IMR-90 (cell line): Measurements from ENCODE around the gene ZNF445. TPM values are rescaled to one million over a fixed set of nuclear protein-coding genes. Genes with fewer than 3 reads are reported as not detected.

Experiments
- ATAC-seq: fragments of 200-7000 bp; cut with Tn5 transposase; 2 replicates; pipeline ENCODE4 v1.9.1; 2020; ENCODE audit warnings: low read depth, mild to moderate bottlenecking, moderate library complexity
- BruUV-seq: library from RNA; stranded (reverse); fragments of 400-500 nt; replicated peaks from 2 replicates; lab custom pipeline; 2021; lab: Mats Ljungman, UMichigan
- CTCF ChIA-PET: fragments of 300-600 bp; formaldehyde crosslinking; extraction: SDS; loops from one replicate; lab custom pipeline; 2021; ENCODE audit warnings: antibody characterized with exemption; lab: Yijun Ruan, JAX
- POLR2A ChIA-PET: fragments of 300-600 bp; sonication (Branson Sonifier 250); formaldehyde crosslinking; loops from one replicate; lab custom pipeline; 2022; ENCODE audit warnings: antibody characterized with exemption; ENCODE audit not compliant: unreplicated experiment; lab: Charles Lee
- DNase-seq: peaks from one replicate; pipeline ENCODE4 v3.0.0; 2013
- H2AFZ ChIP-seq: replicated peaks from 2 replicates; pipeline ENCODE3; 2013; ENCODE audit warnings: low read length, mild to moderate bottlenecking; ENCODE audit not compliant: poor library complexity
- H2AK5ac ChIP-seq: 2 replicates; pipeline ENCODE4 v1.6.1; 2013; ENCODE audit warnings: low read depth, low read length, inconsistent platforms
- H2AK9ac ChIP-seq: replicated peaks from 2 replicates; pipeline ENCODE3; 2013; ENCODE audit warnings: mild to moderate bottlenecking, low read depth, low read length, moderate library complexity; ENCODE audit not compliant: poor library complexity
- H2BK120ac ChIP-seq: 2 replicates; pipeline ENCODE4 v1.6.1; 2013; ENCODE audit warnings: low read depth, low read length, inconsistent platforms
- H2BK15ac ChIP-seq: 3 replicates; pipeline ENCODE4 v1.6.1; 2013; ENCODE audit warnings: low read depth, low read length, inconsistent platforms
- H2BK20ac ChIP-seq: 2 replicates; pipeline ENCODE4 v1.6.1; 2013; ENCODE audit warnings: low read depth, mild to moderate bottlenecking, inconsistent platforms, low read length, moderate library complexity
- H2BK5ac ChIP-seq: 2 replicates; pipeline ENCODE4 v1.6.1; 2013; ENCODE audit warnings: mild to moderate bottlenecking, low read depth, low read length, inconsistent platforms; ENCODE audit not compliant: poor library complexity, severe bottlenecking
- H3K14ac ChIP-seq: replicated peaks from 2 replicates; pipeline ENCODE4 v1.6.1; 2013; ENCODE audit warnings: low read depth, low read length, inconsistent platforms
- H3K18ac ChIP-seq: 2 replicates; pipeline ENCODE4 v1.6.1; 2013; ENCODE audit warnings: low read depth, low read length, control low read depth
- H3K23ac ChIP-seq: 2 replicates; pipeline ENCODE4 v1.6.1; 2013; ENCODE audit warnings: low read depth, low read length, inconsistent platforms
- H3K27ac ChIP-seq: 2 replicates; pipeline ENCODE4 v1.5.1; 2013; ENCODE audit warnings: mild to moderate bottlenecking, control low read depth, low read length; ENCODE audit not compliant: insufficient read depth
- H3K27me3 ChIP-seq: 2 replicates; pipeline ENCODE4 v1.6.1; 2013; ENCODE audit warnings: low read length; ENCODE audit not compliant: control insufficient read depth, insufficient read depth
- H3K36me3 ChIP-seq: 2 replicates; pipeline ENCODE4 v1.6.1; 2013; ENCODE audit warnings: low read length, mixed read lengths; ENCODE audit not compliant: control insufficient read depth, insufficient read depth
- H3K4ac ChIP-seq: 2 replicates; pipeline ENCODE4 v1.6.1; 2013; ENCODE audit warnings: low read depth, low read length, inconsistent platforms
- H3K4me1 ChIP-seq: 2 replicates; pipeline ENCODE4 v1.6.1; 2013; ENCODE audit warnings: low read length, mixed read lengths; ENCODE audit not compliant: control insufficient read depth, insufficient read depth
- H3K4me2 ChIP-seq: 2 replicates; pipeline ENCODE4 v1.6.1; 2013; ENCODE audit warnings: low read depth, mild to moderate bottlenecking, control low read depth, low read length, moderate library complexity
- H3K4me3 ChIP-seq: 2 replicates; pipeline ENCODE4 v1.5.1; 2013; ENCODE audit warnings: low read depth, mild to moderate bottlenecking, control low read depth, low read length, moderate library complexity; ENCODE audit not compliant: insufficient read depth
- H3K56ac ChIP-seq: 2 replicates; pipeline ENCODE4 v1.6.1; 2013; ENCODE audit warnings: low read length, inconsistent platforms; ENCODE audit not compliant: insufficient read depth; ENCODE audit errors: extremely low read depth
- H3K79me1 ChIP-seq, 2 experiments: 2 replicates each; pipeline ENCODE4 v1.6.1; 2013; ENCODE audit warnings: low read length in 2 of 2, inconsistent platforms in 1 of 2, low read depth in 1 of 2
- H3K9ac ChIP-seq: 2 replicates; pipeline ENCODE4 v1.6.1; 2013; ENCODE audit warnings: low read depth, low read length, control low read depth
- H3K9me1 ChIP-seq: 2 replicates; pipeline ENCODE4 v1.6.1; 2013; ENCODE audit warnings: low read length, inconsistent platforms; ENCODE audit not compliant: insufficient read depth
- H3K9me3 ChIP-seq: 2 replicates; pipeline ENCODE4 v1.6.1; 2013; ENCODE audit warnings: low read length; ENCODE audit not compliant: control insufficient read depth, insufficient read depth
- H4K20me1 ChIP-seq: 2 replicates; pipeline ENCODE4 v1.6.1; 2013; ENCODE audit warnings: low read length, inconsistent platforms; ENCODE audit not compliant: insufficient read depth
- H4K5ac ChIP-seq: 2 replicates; pipeline ENCODE4 v1.6.1; 2013; ENCODE audit warnings: mild to moderate bottlenecking, low read depth, low read length, control low read depth
- H4K8ac ChIP-seq, 2 experiments: 2 replicates each; pipeline ENCODE4 v1.6.1; 2013; ENCODE audit warnings: low read depth in 2 of 2, low read length in 2 of 2, control low read depth in 1 of 2, inconsistent platforms in 1 of 2
- H4K91ac ChIP-seq: 2 replicates; pipeline ENCODE4 v1.6.1; 2013; ENCODE audit warnings: low read depth, low read length, inconsistent platforms; ENCODE audit not compliant: insufficient read depth
- BHLHE40 ChIP-seq: fragments of 150-350 bp; IDR thresholded peaks from 2 replicates; pipeline ENCODE4 v1.6.1; 2016; ENCODE audit warnings: mild to moderate bottlenecking, low read depth, low read length
- CHD1 ChIP-seq: IDR thresholded peaks from 2 replicates; pipeline ENCODE4 v1.6.1; 2012; ENCODE audit warnings: low read depth, low read length, improper control_type of control experiment
- ELK1 ChIP-seq: fragments of 150-350 bp; IDR thresholded peaks from 2 replicates; pipeline ENCODE4 v1.6.1; 2016; ENCODE audit warnings: low read depth, mild to moderate bottlenecking, low read length, moderate library complexity, borderline replicate concordance
- FOS ChIP-seq: fragments of 150-350 bp; IDR thresholded peaks from 2 replicates; pipeline ENCODE4 v1.6.1; 2016; ENCODE audit warnings: low read depth, low read length
- NFE2L2 ChIP-seq: fragments of 150-350 bp; IDR thresholded peaks from 2 replicates; pipeline ENCODE4 v1.6.1; 2016; ENCODE audit warnings: low read depth, mild to moderate bottlenecking, low read length
- POLR2A ChIP-seq: IDR thresholded peaks from 2 replicates; pipeline ENCODE4 v1.6.1; 2012; ENCODE audit warnings: mild to moderate bottlenecking, low read depth, low read length
- RCOR1 ChIP-seq: IDR thresholded peaks from 2 replicates; pipeline ENCODE4 v1.6.1; 2012; ENCODE audit warnings: mild to moderate bottlenecking, low read length, improper control_type of control experiment; ENCODE audit not compliant: insufficient replicate concordance
- RFX5 ChIP-seq: IDR thresholded peaks from 2 replicates; pipeline ENCODE4 v1.8.0; 2012; ENCODE audit warnings: low read depth, mild to moderate bottlenecking, low read length, moderate library complexity
- SMC3 ChIP-seq: fragments of 150-350 bp; IDR thresholded peaks from 2 replicates; pipeline ENCODE4 v1.6.1; 2016; ENCODE audit warnings: low read depth, mild to moderate bottlenecking, antibody characterized with exemption, low read length, moderate library complexity
- WGBS, 2 experiments: methylation state at CpG; one replicate each; pipeline versions ENCODE4 v1.1.5 to v1.1.7; 2013; ENCODE audit warnings: missing lambda C conversion rate in 2 of 2; ENCODE audit not compliant: insufficient read length in 1 of 2; ENCODE audit errors: extremely low coverage in 2 of 2; 5-methylcytosine and 5-hydroxymethylcytosine counted together
- dilution Hi-C: fragments of 300-500 bp; cut with HindIII; formaldehyde crosslinking; loops from one replicate; pipeline ENCODE4 v1.14.3; 2018; ENCODE audit warnings: low sequenced_read_pairs; ENCODE audit not compliant: unreplicated experiment
- in situ Hi-C: fragments of 300-500 bp; cut with MboI; formaldehyde crosslinking; loops from 3 replicates; pipeline ENCODE4 v1.14.3; 2019; ENCODE audit warnings: low sequenced_read_pairs, inconsistent platforms, mixed read lengths
- intact Hi-C: fragments of 100-400 bp; cut with micrococcal nuclease; formaldehyde crosslinking; loops from 2 replicates; pipeline ENCODE4 v1.10.0; 2022
- polyA plus RNA-seq, 3 experiments: library from polyadenylated mRNA; depleted of rRNA; stranded (reverse); fragments of >200 nt; gene quantifications; 2 replicates each; pipeline ENCODE4 v1.2.3, GENCODE V29; 2012; ENCODE audit warnings: low replicate concordance in 1 of 3
- total RNA-seq: library from RNA; depleted of rRNA; stranded (reverse); fragments of >200 nt; gene quantifications from 2 replicates; pipeline ENCODE4 v1.2.3, GENCODE V29; 2012
- TF ChIP-seq, protein P1 (sequence below): conservative IDR thresholded peaks from 2 replicates; pipeline ENCODE4 v1.5.1; 2012; ENCODE audit warnings: mild to moderate bottlenecking, low read depth, low read length, improper control_type of control experiment

ZNF445 gene
- total and polyA plus RNA-seq, 2 of the 4 experiments (the other 2 are of a cell fraction) = 3.3 to 6.3 TPM

- ATAC-seq = no peak
- CTCF ChIA-PET = no interaction called here
These were observed 90.1 kb downstream of the ZNF445 start for GRCh38 chr3:44387404-44387803.

More at GRCh38 chr3:44387404-44387803, 90.1 kb downstream of the ZNF445 start:
- Histone ChIP-seq H4K5ac (no peak overlapping the region), H3K9me3 (peaks cover 7% of the 10 kb centered on the region; the same call in 1 of the 2 replicates), H2BK15ac (no peak overlapping the region), H3K4me2 (no peak overlapping the region), H4K20me1 (no peaks in the 10 kb centered on the region), H3K36me3 (peaks cover 7% of the 10 kb centered on the region; the same call in 1 of the 2 replicates), H3K23ac (no peak overlapping the region), H3K56ac (no peak overlapping the region), H3K27me3 (no peaks in the 10 kb centered on the region), H2BK20ac (no peak overlapping the region), H3K27ac (no peak overlapping the region), H3K4ac (no peak overlapping the region), H3K9ac (no peak overlapping the region), H2AK5ac (no peak overlapping the region), H2AK9ac (no peak overlapping the region), H3K79me1 (no peaks in the 10 kb centered on the region), H4K91ac (no peak overlapping the region), H4K8ac (no peak overlapping the region), H3K14ac (no peak overlapping the region), H2BK120ac (no peak overlapping the region), H2BK5ac (no peak overlapping the region), H3K4me1 (no peaks in the 10 kb centered on the region), H3K9me1 (no peaks in the 10 kb centered on the region), H2AFZ (peak overlapping the region; percentile 70), H3K4me3 (no peak overlapping the region), H3K18ac (no peak overlapping the region)
- TF ChIP-seq BHLHE40 (no peak), ELK1 (no peak), RFX5 (no peak), RCOR1 (no peak), CHD1 (no peak), FOS (no peak), NFE2L2 (no peak), POLR2A (no peak), SMC3 (no peak)
- TF ChIP-seq, protein P1, sequence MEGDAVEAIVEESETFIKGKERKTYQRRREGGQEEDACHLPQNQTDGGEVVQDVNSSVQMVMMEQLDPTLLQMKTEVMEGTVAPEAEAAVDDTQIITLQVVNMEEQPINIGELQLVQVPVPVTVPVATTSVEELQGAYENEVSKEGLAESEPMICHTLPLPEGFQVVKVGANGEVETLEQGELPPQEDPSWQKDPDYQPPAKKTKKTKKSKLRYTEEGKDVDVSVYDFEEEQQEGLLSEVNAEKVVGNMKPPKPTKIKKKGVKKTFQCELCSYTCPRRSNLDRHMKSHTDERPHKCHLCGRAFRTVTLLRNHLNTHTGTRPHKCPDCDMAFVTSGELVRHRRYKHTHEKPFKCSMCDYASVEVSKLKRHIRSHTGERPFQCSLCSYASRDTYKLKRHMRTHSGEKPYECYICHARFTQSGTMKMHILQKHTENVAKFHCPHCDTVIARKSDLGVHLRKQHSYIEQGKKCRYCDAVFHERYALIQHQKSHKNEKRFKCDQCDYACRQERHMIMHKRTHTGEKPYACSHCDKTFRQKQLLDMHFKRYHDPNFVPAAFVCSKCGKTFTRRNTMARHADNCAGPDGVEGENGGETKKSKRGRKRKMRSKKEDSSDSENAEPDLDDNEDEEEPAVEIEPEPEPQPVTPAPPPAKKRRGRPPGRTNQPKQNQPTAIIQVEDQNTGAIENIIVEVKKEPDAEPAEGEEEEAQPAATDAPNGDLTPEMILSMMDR = no peak
- no peak for DNase-seq
- intact Hi-C loops (no loop called here), in situ Hi-C loops (no loop called here), dilution Hi-C loops (no loop called here)
- BruUV-seq = no TSS peak
- 69% methylated on average over 2 of the region's 7 CpGs; no CpG with 5 or more reads in 1 of the 2 experiments for WGBS, 2 experiments
- POLR2A ChIA-PET = no interaction called here
